Activated CD8-positive, alpha-beta memory T cell treated with anti-CD3 and anti-CD28 coated beads for 4 hours (primary cell): ENCODE results near the gene SREBF2.
"Not testable (repeated sequence)": the region's sequence is repeated elsewhere in the genome, so short reads cannot be mapped to it uniquely, and the experiment has no call there.

Source experiments
- DNase-seq, 2 donors: peaks; one replicate each; pipeline ENCODE4 v3.0.0-alpha.2; 2020; ENCODE audit warnings: low read depth in 2 of 2

Gene SREBF2

DNA sequence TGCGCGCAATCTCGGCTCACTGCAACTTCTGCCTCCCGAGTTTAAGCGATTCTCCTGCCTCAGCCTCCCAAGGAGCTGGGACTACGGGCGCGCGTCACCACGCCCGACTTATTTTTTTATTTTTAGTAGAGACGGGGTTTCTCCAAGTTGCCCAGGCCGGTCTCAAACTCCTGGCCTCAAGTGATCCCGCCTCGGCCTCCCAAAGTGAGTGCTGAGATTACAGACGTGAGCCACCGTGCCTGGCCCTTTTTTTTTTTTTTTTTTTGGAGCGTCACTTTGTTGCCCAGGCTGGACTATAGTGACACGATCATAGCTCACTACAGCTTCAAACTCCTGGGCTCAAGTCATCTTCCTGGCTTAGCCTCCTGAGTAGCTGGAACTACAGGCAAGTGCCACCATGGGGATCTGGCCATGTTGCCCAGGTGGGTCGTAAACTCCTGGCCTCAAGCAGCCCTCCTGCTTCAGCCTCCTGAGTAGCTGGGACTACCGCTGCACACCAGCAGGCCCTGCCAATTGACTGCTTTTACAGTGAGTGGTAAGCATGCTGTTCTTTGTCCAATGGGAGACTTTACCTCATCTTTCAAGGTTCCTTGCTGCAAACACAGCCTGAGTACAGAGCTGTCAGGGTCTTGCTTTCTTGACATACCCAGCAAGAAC is 114.6 kb downstream of the SREBF2 start:
- no peak for DNase-seq

GRCh38 chr22:41948142-41948541 is 115.2 kb downstream of the SREBF2 start:
- DNase-seq: no peak

- DNase-seq: not testable (repeated sequence)
Measured at GRCh38 chr22:41948928-41949296, 116.0 kb downstream of the SREBF2 start.

GRCh38 chr22:41949297-41949965 is 116.5 kb downstream of the SREBF2 start:
- no peak for DNase-seq

DNA sequence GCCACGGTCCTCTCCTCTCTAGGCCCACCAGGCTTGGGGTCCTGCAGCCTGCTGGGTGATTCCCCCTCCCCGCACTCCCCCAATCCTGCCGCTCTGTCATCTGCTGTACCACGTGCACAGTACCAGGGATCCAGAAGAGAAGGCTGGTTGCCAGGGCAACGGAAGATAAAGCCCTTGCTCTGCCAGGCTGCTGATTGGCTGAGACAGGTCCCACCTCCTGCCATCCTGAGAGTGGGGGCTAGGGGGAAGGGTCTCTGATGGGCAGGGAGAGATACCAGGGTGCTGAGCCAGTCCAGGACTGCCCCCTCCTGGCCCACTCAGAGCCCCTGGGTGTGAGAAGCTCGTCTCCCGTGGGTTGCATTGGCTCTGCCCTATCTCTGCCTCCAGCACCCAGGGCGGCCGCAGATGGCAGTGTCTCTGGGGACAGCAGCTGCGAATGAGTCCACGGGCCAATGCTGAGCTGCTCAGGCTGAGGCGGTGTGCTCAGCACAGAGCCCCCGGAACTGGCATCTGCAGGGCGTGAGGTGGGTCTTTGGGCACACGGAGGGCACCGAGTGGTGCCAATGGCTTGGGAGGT is 119.1 kb downstream of the SREBF2 start, which contains the start of gene SMIM45:
SMIM45 (plus strand) TSS at position 253 of the 577 bp plus-strand sequence.
- DNase-seq: no peak

GRCh38 chr22:41952713-41953112 is 119.8 kb downstream of the SREBF2 start:
- DNase-seq: no peak
